GM20431 (cell line): ENCODE measurements around the gene SPATS2.

ENCODE experiments used
- in situ Hi-C: fragments of 300-500 bp; cut with MseI, MboI; formaldehyde crosslinking; loops from one replicate; pipeline ENCODE4 v1.15.0; 2020; ENCODE audit warnings: low sequenced_read_pairs; ENCODE audit not compliant: unreplicated experiment

SPATS2 gene

GRCh38 chr12:49547090-49547690, 179.9 kb downstream of the SPATS2 start:
- in situ Hi-C loops: no loop called here

GRCh38 chr12:49548481-49548821, 181.2 kb downstream of the SPATS2 start:
- in situ Hi-C loops: no loop called here

GRCh38 chr12:49548822-49549648, 181.8 kb downstream of the SPATS2 start:
- in situ Hi-C loops: no loop called here

DNA sequence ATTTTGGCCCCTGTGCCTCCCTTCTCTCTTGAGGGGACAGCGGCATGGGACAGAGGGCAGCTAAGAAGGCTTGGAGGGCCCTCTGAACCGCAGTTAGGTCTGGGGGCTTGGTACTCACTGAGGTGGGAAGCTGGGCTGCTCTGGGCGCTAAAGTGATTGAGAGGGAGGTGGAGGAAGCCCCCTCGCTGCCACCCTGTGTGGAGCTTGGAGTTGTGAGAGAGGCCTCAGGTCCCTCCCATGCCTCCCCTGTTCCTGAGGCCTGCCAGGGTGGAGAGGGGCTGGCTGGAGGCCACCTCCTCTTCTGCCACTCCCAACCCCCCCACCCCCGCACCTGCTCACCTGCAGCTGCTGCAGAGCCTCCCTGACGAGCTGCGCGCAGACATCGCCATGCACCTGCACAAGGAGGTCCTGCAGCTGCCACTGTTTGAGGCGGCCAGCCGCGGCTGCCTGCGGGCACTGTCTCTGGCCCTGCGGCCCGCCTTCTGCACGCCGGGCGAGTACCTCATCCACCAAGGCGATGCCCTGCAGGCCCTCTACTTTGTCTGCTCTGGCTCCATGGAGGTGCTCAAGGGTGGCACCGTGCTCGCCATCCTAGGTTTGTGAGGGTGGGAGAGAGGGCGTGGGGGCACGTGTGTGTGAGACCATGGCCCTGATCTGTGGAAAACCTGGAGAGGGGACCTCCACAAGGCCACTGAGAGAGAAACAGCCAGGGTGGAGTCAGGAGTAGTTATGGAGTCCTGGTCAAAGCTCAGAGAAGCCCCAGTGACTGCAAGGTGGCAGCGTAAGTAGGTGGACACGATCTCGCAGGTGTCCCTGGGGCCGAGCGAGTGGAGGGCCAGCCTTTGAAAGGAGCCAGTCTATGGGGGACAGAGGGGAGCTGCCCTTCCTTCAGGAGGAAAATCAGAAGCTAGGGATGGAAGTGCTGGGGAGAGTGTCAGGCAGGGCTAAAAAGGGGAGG, 182.8 kb downstream of the SPATS2 start:
- in situ Hi-C loops: no loop called here

GRCh38 chr12:49550693-49551252, 183.5 kb downstream of the SPATS2 start:
- in situ Hi-C loops: no loop called here

DNA sequence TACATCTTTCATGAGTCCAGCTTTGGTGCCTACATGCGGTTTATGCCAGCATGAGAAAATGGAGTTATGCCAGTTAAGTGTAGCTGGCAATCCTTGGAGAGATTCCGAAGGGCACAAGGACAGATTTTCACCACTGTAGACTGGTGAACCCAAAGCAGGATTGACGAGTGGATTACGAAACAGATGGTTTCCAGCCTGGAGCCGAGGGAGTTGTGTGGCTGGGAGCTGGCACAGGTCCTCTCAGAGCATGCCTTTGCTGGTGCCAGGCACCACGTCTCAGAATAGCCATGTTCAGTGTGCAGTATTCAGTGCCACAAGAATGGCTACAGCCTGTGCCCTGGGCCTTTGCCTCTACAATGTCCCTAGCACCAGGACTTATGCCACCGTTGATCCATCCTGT, 184.8 kb downstream of the SPATS2 start:
- in situ Hi-C loops: no loop called here

GRCh38 chr12:49552425-49552824, 185.2 kb downstream of the SPATS2 start:
- in situ Hi-C loops: no loop called here

GRCh38 chr12:49552899-49553298, 185.6 kb downstream of the SPATS2 start:
- in situ Hi-C loops: no loop called here

DNA sequence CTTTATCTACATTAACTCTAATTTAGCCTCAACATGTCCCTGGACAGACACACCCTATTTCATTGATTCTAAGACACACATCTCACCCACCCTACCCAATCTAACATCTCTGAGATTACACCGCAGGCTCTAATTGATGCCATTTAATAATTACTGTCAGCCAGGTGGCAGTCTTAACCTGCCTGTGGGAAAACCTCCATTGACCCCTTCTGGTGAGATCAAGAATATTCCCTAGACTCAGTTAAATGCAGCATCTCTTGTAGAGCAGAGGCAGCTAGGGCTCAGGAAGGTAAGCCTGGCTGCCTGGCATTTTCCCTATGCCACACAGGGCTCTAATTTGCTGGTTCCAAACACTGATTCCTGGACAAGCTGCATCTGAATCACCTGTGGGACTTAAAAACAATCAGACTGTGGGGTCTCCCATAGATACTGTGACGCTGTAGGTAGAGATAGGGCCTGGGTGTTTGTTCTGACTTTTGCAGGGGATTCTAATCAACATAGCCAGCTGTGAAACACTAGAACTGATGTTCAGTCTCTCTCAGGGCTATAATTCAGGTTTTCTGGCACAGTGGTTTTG, 186.3 kb downstream of the SPATS2 start:
- in situ Hi-C loops: no loop called here

- in situ Hi-C loops: no loop called here
These were observed 187.0 kb downstream of the SPATS2 start for GRCh38 chr12:49554266-49554665.

GRCh38 chr12:49555631-49556390, 188.5 kb downstream of the SPATS2 start:
- in situ Hi-C loops: no loop called here

DNA sequence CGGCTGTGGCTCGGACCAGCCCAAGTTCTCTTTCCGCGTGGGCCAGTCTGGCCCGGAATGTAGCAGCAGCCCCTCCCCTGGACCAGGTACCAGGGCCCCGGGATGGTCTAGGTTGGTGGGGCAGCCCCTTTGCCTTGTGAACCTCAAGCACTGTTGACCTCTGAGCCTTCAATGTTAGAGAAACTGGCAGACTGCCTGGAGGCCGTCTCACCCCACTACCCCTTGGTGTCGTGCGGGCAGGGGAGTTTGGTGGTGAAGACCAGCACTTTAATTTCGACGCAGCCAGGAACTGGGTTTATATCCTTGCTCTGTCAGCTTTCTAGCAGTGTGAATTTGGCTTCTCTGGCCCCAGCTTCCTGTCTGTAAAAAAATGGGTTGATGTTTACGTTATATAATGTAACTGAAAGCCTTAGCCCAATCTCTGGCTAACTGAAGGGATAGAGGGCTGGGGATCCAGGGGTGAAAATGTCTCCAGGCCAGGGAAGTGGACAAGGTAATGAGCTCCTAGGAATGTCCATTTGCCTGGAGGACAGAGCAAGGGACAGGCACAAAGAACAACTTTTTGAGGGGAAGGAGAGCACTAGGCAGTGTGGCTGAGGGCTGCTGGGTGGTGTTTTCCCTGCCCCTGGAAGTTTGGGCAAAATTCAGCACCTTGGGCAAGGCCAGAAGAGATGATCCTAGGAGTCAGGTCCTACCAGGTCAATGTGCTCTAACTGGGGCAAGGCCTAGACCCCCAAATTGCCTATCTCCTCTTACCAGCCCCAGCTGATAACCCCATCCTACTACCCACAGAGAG, 189.3 kb downstream of the SPATS2 start:
- in situ Hi-C loops: no loop called here

GRCh38 chr12:49557187-49557916, 190.1 kb downstream of the SPATS2 start:
- in situ Hi-C loops: no loop called here

GRCh38 chr12:49557917-49558215, 190.6 kb downstream of the SPATS2 start:
- in situ Hi-C loops: no loop called here

DNA sequence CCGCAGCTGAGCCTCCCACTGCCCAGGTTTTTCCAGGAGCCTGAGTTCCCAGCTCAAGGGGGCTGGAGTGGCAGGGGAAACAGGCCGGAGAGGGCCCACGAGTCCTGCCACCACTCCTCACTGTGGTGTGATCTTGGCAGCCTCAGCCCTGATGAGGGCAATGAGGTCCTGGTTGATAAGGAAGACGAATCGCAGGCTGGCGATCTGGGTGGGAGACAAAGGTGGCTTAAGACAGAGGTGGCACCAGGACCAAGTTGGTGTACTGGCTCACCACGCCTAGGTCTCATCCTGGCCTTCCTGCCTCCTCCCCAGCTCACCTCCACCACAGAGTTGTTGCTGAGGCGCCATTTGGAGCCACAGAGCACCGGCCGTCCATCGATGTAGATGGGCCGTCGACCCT, 191.3 kb downstream of the SPATS2 start:
- in situ Hi-C loops: no loop called here

DNA sequence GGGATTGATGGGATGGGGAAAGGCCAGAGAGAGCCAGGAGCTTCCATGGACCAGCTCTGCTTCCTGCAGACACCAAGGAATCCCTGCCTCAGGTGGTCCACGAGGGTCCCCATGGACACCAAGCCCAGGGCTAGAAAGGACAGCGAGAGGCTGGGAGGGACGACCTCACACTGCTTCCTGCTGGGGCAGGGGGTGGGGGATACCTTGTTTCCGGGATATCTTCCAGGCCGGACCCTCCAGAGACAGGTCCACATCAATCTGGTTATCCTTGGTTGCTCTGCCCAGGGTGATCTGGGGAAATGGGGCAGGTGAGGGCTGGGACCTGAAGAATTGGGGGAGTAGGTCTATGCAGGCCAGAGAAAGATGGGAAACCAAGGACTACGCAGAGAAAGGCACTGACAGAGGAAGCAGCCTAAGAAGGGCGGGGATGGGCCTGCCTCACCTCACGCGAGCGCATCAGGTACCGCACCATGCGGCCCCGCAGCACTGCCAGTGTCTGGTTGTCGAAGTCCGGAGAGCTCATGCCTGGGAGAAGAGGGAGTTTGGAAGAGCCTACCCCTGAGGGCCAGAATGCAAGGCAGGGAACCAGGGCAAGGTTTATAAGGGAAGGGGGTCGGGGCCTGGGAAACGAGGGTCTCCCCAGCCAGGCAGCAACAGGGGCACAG, 191.9 kb downstream of the SPATS2 start:
- in situ Hi-C loops: no loop called here

DNA sequence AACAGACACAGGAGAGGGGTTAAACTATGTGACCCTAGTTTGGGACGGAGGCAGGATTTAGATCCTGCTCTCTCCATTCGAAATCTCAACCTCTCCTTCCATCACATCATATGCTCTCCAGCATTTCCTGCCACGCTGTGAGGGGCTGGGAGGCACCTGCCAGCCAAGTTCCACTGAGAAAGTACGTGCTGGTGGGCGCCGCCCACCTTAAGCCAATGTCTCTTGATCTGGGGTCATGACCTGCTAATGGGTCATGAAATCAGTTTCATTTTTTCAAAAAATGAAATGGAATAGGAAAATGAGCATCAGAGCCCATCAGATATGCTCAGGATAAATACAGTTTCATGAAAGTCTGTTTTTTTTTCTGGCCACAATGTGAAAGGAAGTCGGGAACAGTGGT, 193.4 kb downstream of the SPATS2 start:
- in situ Hi-C loops: no loop called here

- in situ Hi-C loops: no loop called here
These were observed 195.0 kb downstream of the SPATS2 start for GRCh38 chr12:49562233-49562632.
